Muscle layer of colon (tissue), 2 donors: ENCODE measurements around the gene BCKDHA.

Experiments used
- H3K27ac ChIP-seq: one replicate; pipeline ENCODE4 v1.7.0; 2013; ENCODE audit warnings: low read depth, mild to moderate bottlenecking, low read length, moderate library complexity
- H3K27me3 ChIP-seq, 2 donors: one replicate each; pipeline ENCODE4 v1.7.0; 2013; ENCODE audit warnings: low read length in 2 of 2, mild to moderate bottlenecking in 2 of 2; ENCODE audit not compliant: insufficient read depth in 2 of 2, control insufficient read depth in 1 of 2
- H3K36me3 ChIP-seq: one replicate; pipeline ENCODE4 v1.7.0; 2013; ENCODE audit warnings: mild to moderate bottlenecking, low read length; ENCODE audit not compliant: insufficient read depth
- H3K4me1 ChIP-seq: one replicate; pipeline ENCODE4 v1.7.0; 2013; ENCODE audit warnings: mild to moderate bottlenecking, low read length; ENCODE audit not compliant: insufficient read depth
- H3K4me3 ChIP-seq, 2 donors: one replicate each; pipeline ENCODE4 v1.7.0; 2013; ENCODE audit warnings: low read length in 2 of 2, low read depth in 1 of 2, mild to moderate bottlenecking in 1 of 2, moderate library complexity in 1 of 2
- H3K9ac ChIP-seq: one replicate; pipeline ENCODE4 v1.7.0; 2013; ENCODE audit warnings: low read length
- H3K9me3 ChIP-seq: one replicate; pipeline ENCODE4 v1.7.0; 2013; ENCODE audit warnings: mild to moderate bottlenecking, low read length
- donor health status: abdominal sarcoma.
- donor health status: Adenocarcinoma of cecum.

BCKDHA gene

DNA sequence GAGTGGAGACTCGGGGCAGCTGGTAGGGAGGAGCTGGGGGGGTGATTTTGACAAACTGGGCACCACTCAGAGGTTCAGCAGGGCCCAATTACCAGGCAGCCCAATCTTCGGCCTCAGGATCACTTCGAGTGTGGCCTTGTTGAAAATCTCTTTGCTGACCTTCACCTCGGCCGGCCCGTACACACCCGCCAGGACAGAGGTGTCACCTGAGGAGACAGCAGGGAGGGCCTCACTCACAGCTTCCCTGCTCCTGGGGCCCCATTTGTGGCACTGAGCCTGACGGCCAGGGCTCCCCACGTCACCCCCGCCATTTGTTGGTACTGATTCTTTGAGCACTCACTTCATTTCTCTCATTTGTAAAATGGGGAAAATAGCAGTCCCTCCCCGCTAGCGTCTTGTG, 4.8 kb upstream of the BCKDHA start:
- Histone ChIP-seq H3K27ac (no peak overlapping the region), H3K4me3 (no peak overlapping the region), H3K36me3 (peaks cover 27% of the 10 kb centered on the region), H3K9ac (no peak overlapping the region), H3K9me3 (no peaks in the 10 kb centered on the region), H3K4me1 (no peaks in the 10 kb centered on the region), H3K27me3 (no peaks in the 10 kb centered on the region)

DNA sequence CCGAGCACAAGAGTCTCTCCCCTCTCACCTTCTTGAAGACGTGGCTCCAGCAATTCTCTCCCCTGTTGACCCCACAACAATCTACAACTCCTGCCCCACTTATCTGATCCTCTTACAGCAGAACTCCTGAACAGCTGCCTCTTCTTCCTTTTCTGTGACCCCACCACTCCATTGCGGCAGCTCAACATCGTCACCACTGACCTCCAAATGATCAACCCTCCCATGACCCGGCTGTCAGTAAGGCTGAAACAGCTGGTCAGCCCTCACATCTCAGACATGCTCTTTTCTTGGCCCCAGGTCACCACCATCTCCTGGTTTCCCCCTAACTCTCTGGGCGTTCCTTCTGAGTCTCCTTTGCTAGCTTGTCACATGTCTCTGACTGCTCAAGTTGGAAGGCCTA, 2.3 kb upstream of the BCKDHA start:
- H3K27ac ChIP-seq, result no peak overlapping the region
- no peak overlapping the region for H3K4me3 ChIP-seq
- no peak overlapping the region for H3K9ac ChIP-seq

DNA sequence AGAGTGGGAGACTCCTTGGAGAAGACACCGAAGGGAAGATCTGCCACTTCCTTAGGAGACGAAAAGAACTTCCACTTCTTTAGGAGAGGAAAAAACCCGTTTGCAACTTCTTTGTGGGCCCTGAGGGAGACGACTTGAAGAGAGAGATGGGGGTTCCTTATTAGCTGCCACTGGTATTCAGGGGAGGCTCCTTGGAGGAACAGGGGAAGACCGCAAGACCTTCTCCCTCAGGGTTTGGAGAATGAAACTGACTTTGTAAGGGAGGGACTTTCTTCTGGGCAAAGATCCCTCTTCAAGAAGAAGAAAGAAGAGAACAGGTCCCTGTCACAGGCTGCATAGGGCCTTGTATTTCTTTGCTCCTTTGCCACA, 416 bp downstream of the BCKDHA start:
- Histone ChIP-seq H3K4me3 (peak overlapping the region; percentile 78 to 97), H3K27ac (peak overlapping the region; percentile 53), H3K9ac (peak overlapping the region; percentile 93), H3K27me3 (no peaks in the 10 kb centered on the region), H3K36me3 (peaks cover 5% of the 10 kb centered on the region), H3K9me3 (no peaks in the 10 kb centered on the region), H3K4me1 (peaks cover 12% of the 10 kb centered on the region)

More for the DNA sequence above, 2.3 kb upstream of the BCKDHA start:
- peaks cover 12% of the 10 kb centered on the region for H3K4me1 ChIP-seq
- peaks cover 15% of the 10 kb centered on the region for H3K36me3 ChIP-seq
- no peaks in the 10 kb centered on the region for H3K9me3 ChIP-seq
- no peaks in the 10 kb centered on the region for H3K27me3 ChIP-seq

DNA sequence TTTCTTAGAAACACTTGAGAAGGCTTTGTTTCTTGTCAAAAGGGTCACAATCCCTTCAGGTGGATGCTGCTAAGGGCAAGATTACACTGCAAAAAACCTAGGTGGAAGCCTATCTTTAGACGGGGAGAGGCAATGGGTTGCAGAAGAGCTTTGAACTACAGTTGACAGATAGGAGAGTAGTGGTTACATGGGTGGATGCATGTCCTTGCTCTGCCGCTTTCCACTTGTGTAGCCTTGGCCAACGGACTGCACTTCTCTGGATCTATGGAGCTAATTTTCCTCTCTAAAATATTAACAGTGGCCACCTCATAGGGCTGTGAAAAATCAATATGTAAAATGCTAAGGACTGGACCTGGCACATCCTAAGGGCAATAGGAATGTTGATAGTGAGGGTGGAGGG, 980 bp downstream of the BCKDHA start:
- Histone ChIP-seq H3K36me3 (peaks cover 5% of the 10 kb centered on the region), H3K4me1 (peaks cover 12% of the 10 kb centered on the region), H3K27me3 (no peaks in the 10 kb centered on the region), H3K27ac (peak overlapping the region; percentile 53), H3K4me3 (peak overlapping the region; percentile 78 to 97), H3K9ac (peak overlapping the region; percentile 93), H3K9me3 (no peaks in the 10 kb centered on the region)

DNA sequence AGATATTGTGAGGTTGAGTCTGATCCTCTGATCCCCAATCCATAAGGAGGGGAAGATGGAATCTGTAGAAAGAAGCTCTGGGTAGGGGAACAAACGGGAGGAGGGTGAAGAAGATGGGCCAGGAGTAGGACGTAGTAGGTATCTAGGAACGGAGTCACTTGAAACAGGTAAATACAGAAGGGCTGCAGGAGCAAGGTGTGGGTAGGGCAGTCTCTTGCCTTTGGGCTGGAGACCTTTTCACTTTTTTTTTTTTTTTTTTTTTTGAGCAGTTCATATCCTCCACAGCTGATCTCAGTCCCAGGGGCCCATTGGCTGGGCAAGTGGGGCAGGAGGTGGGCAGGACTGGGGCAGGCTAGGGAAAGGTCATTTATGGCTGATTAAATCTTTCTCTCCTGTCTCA, 1.5 kb downstream of the BCKDHA start:
- peaks cover 12% of the 10 kb centered on the region for H3K4me1 ChIP-seq
- peaks cover 5% of the 10 kb centered on the region for H3K36me3 ChIP-seq
- H3K9ac ChIP-seq, result no peak overlapping the region
- H3K27me3 ChIP-seq, result no peaks in the 10 kb centered on the region
- H3K27ac ChIP-seq, result no peak overlapping the region
- no peaks in the 10 kb centered on the region for H3K9me3 ChIP-seq
- H3K4me3 ChIP-seq, result peak overlapping the region in 1 of 2 donors; percentile 97

DNA sequence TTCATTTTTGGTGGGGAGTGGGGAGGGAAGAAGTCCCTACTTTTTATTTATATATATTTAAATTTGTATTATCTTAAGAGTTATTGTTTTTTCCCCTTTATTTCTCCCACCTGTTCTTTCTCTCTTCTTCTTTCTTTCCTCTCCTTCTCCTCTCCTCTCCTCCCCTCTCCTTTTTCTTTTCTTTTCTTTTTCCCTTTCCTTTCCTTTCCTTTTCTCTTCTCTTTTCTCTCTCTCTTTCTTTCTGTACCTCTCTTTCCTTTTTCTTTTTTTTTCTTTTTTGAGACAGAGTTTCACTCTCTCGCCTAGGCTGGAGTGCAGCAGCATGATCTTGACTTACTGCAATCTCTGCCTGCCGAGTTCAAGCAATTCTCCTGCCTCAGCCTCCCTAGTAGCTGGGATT, 1.9 kb downstream of the BCKDHA start:
- H3K9ac ChIP-seq, result no peak overlapping the region
- no peak overlapping the region for H3K27ac ChIP-seq
- H3K27me3 ChIP-seq, result no peaks in the 10 kb centered on the region
- H3K4me1 ChIP-seq, result peaks cover 12% of the 10 kb centered on the region
- H3K36me3 ChIP-seq, result peaks cover 5% of the 10 kb centered on the region
- no peak overlapping the region for H3K4me3 ChIP-seq
- no peaks in the 10 kb centered on the region for H3K9me3 ChIP-seq

DNA sequence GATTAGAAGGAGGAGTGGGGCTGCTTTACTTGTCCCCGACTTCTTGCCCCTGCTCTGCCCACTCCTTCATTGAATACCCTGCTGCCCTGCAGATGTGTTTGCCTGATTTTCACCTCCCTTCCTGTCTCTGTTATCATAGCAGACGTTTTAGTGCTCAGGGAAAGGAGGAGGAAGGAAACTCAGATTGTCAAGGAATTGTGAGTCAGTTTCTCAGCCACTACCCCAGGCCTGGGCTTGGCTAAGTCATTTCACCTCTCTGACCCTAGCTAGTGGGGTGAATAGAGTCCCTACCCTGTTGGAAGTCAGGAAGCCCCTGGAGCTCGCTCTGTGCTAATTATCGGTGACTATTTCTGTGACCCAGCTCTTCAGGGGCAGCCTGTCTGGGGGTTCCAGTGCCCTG, 3.9 kb downstream of the BCKDHA start:
- Histone ChIP-seq H3K4me1 (peaks cover 12% of the 10 kb centered on the region), H3K27me3 (no peaks in the 10 kb centered on the region), H3K27ac (no peak overlapping the region)

DNA sequence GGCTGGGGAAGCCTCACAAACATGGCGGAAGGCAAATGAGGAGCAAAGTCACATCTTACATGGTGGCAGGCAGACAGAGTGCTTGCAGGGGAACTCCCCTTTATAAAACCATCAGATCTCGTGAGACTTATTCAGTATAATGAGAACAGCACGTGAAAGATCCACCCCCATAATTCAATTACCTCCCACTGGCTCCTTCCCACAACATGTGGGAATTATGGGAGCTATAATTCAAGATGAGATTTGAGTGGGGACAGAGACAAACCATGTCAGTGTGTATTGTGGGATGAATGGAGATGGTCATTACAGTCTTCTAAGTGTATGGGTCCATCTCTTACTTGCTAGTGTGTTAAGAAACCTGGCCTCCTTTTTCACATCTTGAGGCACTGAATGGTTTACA, 4.4 kb downstream of the BCKDHA start:
- no peak overlapping the region for H3K27ac ChIP-seq
- no peak overlapping the region for H3K4me3 ChIP-seq
- H3K4me1 ChIP-seq, result peaks cover 12% of the 10 kb centered on the region
- no peaks in the 10 kb centered on the region for H3K27me3 ChIP-seq
- no peaks in the 10 kb centered on the region for H3K9me3 ChIP-seq
- H3K9ac ChIP-seq, result no peak overlapping the region
- peaks cover 5% of the 10 kb centered on the region for H3K36me3 ChIP-seq

More for the DNA sequence above, 3.9 kb downstream of the BCKDHA start:
- Histone ChIP-seq H3K4me3 (no peak overlapping the region), H3K9ac (no peak overlapping the region), H3K36me3 (peaks cover 5% of the 10 kb centered on the region), H3K9me3 (no peaks in the 10 kb centered on the region)

DNA sequence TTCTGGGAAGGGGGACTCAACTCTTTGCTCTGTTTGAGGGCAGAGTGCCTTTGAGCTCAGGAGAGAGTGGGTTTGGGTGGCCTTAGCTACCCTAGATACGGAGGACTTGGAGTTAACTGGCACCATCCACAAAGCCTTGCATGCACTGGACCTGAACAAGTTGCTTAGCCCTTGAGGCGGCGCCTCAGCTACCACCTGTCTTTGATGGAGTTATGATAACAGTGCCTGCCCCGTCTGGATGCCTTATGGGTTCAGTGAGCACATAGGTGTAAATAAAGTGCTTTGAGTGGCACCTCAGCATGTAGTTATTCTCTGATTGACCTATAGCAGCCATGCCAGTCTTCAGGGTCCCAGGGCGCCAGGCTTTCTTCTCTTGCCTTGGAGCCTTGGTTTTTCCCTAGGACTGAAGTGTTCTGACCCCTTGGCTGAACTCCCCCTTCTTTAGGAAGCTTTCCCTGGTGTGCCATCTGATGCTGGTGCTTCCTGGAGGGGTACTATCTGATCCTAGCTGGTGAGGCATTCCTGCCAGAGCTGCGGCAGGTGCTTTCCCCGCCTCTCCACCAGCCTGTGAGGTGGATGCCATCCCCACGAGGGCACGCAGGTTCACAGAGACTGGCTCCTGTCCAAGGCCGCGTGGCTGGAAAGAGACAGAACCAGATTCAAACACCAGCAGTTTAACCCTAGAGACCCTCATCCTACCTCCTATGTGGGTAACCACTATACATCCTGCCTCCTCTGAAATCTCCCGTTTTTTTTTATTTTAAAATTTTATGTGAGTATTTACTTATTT, 5.8 kb downstream of the BCKDHA start:
- Histone ChIP-seq H3K27me3 (no peaks in the 10 kb centered on the region), H3K27ac (no peak overlapping the region), H3K4me1 (peaks cover 8% of the 10 kb centered on the region), H3K9ac (no peak overlapping the region), H3K9me3 (no peaks in the 10 kb centered on the region), H3K36me3 (peaks cover 5% of the 10 kb centered on the region), H3K4me3 (no peak overlapping the region)

DNA sequence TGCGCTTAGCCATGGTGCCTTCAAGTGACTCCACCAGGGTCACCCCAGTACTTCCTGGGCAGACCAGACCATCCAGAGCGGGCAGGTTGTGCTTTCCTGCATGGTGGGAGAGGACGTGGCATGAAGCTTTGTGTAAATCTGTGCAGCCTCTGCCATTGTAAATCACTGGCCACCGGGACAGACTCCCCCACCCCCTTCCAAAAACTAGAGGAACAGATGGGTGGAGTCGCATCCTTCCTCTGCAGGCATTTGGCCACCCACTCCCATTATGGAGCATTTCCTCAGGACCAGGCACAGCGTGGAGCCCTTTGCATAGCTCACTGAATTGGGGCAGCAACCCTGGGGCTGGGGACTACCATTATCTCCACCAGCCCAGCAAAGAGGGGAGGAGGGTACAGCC, 8.2 kb downstream of the BCKDHA start:
- no peak overlapping the region for H3K4me3 ChIP-seq
- H3K36me3 ChIP-seq, result peaks cover 7% of the 10 kb centered on the region
- no peaks in the 10 kb centered on the region for H3K27me3 ChIP-seq
- no peak overlapping the region for H3K27ac ChIP-seq
- peaks cover 6% of the 10 kb centered on the region for H3K4me1 ChIP-seq
- H3K9me3 ChIP-seq, result no peaks in the 10 kb centered on the region
- H3K9ac ChIP-seq, result no peak overlapping the region

DNA sequence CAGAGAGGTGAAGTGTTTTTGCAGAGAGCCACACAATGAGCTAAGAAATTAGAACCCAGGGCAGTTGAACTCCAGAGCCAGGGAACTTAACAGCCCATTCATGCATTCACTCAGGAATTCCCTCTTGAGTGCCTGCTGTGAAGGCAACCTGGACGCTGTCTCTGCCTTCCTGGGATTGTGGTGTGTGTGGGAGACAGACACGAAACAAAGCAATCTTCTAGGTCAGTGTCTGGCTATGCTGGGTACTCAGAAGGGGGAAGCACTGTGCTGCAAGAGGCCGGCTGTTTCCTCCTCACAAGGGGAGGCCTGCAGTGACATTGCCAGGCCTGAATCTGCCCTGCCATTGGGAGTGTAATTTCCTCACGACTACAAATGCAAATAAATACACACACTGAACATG, 9.7 kb downstream of the BCKDHA start:
- Histone ChIP-seq H3K36me3 (peaks cover 16% of the 10 kb centered on the region), H3K9ac (no peak overlapping the region), H3K27me3 (no peaks in the 10 kb centered on the region), H3K4me1 (peaks cover 6% of the 10 kb centered on the region), H3K4me3 (no peak overlapping the region), H3K27ac (no peak overlapping the region), H3K9me3 (no peaks in the 10 kb centered on the region)

DNA sequence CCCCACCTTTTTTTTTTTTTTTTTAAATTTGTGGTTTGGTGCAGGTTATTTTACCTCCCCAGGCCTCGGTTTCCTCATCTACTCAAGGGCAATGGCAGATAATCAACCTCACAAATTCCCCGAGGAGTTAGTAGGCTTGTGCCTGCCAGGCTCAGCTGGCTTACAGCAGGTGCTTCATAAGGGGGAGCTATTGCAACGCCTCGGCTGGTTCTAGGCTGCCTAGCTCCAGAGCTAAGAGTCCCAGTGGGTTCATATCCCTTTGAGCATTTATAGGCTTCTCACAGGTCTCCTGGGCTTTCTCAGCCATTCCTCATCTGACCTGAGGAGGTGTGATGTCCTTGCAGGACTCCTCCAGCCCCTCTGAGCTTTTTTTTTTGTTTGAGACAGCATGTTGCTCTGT, 10.6 kb downstream of the BCKDHA start:
- Histone ChIP-seq H3K4me1 (peaks cover 6% of the 10 kb centered on the region), H3K27ac (no peak overlapping the region)

More for the DNA sequence above, 10.6 kb downstream of the BCKDHA start:
- no peaks in the 10 kb centered on the region for H3K27me3 ChIP-seq
- no peak overlapping the region for H3K4me3 ChIP-seq
- peaks cover 22% of the 10 kb centered on the region for H3K36me3 ChIP-seq
- no peak overlapping the region for H3K9ac ChIP-seq
- no peaks in the 10 kb centered on the region for H3K9me3 ChIP-seq
